NOMO-1 treated with DMSO at 0.1 percent for 48 hours (cell line): Measurements from ENCODE around the gene LDLRAD4.
"Not testable (repeated sequence)": the region's sequence is repeated elsewhere in the genome, so short reads cannot be mapped to it uniquely, and the experiment has no call there.

Source experiments
- DNase-seq: peaks from one replicate; lab custom pipeline; 2025; ENCODE audit not compliant: unreplicated experiment; lab: John Stamatoyannopoulos, UW

Gene LDLRAD4

GRCh38 chr18:13324880-13325279 is 106.3 kb downstream of the LDLRAD4 start:
- DNase-seq, result no peak

GRCh38 chr18:13328213-13328612 is 109.7 kb downstream of the LDLRAD4 start:
- no peak for DNase-seq

DNA sequence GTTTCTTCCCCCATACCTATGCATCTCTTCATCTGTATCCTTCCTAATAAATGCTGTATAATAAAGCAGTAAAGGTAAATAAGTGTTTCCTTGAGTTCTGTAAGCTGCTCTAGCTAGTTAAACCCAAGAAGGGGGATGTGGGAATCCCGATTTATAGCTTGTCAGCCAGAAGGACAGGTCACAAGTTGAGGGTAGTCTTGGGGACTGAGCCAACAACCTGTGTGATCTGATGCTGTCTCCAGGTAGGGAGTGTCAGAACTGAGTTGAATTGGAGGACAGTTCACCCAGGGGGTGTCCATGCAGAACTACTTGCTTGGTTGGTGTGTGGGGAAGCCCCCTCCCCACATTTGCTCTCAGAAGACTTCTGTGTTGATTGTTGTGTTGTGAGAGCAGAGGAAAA is 112.4 kb downstream of the LDLRAD4 start:
- no peak for DNase-seq

- DNase-seq, result no peak
Observed at GRCh38 chr18:13331846-13332245, 113.3 kb downstream of the LDLRAD4 start.

DNA sequence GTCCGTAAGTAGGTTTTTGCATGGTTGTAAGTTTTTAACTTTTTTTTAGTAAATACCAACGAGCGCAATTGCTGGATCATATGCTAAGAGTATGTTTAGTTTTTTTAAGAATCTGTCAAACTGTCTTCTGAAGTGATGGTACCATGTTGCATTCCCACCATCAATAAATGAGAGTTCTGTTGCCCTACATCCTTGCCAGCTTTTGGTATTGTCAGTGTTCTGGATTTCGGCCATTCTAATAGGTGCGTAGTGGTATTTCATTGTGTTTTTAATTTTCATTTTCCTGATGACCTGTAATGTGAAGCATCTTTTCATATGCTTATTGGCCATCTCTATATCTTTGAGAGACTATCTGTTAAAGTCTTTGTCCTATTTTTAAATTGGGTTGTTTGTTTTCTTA is 114.3 kb downstream of the LDLRAD4 start:
- no peak for DNase-seq

GRCh38 chr18:13335903-13336302 is 117.3 kb downstream of the LDLRAD4 start:
- DNase-seq, result no peak

DNA sequence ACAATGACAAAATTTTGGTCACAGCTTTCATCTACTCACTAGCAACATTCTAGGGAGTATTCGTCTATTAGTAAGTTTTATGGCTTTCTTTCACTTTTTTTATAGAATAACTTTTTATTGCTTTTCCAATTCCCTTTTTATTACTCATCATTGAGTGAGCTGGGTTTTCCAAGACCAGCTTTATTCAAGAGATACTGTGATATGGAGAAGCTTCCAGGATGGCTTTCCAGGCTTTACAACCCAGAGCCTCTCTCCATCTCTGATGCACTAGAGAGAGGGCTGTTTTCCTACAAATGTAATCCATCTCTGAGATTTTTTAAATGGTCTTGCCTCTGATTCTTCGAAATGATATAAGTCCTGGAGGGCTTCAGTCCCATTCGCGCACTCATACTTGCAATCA is 118.3 kb downstream of the LDLRAD4 start:
- DNase-seq, result no peak

DNA sequence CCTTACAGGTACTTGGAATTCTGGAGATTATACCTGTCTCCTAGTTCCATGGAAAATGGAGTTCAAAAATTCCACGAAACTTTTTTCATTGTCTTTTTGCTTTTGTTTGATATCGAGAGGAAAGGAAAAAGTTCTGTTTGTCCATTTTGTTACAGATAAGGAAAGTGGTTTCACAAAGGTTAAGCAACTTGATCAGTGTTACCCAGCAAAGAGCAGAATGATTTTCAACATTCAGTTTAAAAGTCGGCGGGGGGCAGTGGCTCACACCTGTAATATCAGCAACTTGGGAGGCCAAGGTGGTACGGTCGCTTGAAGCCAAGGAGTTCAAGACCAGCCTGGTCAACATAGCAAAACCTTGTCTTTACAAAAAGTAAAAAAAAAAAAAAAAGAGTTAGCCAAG is 118.8 kb downstream of the LDLRAD4 start:
- no peak for DNase-seq

GRCh38 chr18:13338318-13338717 is 119.8 kb downstream of the LDLRAD4 start:
- no peak for DNase-seq

GRCh38 chr18:13339653-13340052 is 121.1 kb downstream of the LDLRAD4 start:
- no peak for DNase-seq

DNA sequence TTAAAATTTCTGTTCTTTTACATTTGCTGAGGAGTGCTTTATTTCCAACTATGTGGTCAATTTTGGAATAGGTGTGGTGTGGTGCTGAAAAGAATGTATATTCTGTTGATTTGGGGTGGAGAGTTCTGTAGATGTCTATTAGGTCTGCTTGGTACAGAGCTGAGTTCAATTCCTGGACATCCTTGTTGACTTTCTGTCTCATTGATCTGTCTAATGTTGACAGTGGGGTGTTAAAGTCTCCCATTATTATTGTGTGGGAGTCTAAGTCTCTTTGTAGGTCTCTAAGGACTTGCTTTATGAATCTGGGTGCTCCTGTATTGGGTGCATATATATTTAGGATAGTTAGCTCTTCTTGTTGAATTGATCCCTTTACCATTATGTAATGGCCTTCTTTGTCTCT is 127.9 kb downstream of the LDLRAD4 start:
- not testable (repeated sequence) for DNase-seq

DNA sequence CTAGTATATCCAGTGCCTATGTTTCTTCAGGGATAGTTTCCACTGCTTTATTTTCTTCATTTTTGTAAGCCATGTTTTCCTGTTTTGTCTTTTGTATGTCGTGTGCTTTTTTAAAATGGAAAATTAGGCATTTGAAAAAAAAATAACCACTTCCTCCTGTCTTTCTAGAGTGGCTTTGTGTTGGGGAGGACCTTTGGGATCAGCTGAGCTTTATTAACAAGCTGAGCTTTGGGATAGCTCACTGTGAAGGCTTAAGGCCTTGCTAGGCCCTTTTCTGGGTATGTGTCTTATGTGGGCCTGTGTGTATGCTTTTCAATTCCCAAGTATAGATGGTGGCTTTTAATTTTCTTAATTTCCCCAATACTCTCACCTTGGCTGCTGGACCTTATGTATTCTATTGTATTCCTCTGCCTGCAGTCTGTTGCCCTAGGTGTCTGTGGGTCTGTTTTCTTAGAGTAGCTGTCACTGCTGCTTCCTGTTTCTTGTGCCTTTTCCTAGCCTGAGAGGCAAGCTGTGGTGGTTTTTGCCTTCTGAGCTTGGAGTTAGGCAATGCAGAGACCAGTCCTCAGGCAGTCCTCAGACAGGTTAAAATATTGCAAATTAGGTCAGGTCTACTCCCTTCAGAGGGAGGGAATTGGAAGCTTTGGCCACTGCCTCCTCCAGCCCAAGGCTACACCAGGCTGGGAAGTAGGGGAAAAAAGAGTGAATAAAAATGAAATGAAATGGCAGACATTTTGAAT is 134.7 kb downstream of the LDLRAD4 start:
- DNase-seq, result peak; percentile 88

DNA sequence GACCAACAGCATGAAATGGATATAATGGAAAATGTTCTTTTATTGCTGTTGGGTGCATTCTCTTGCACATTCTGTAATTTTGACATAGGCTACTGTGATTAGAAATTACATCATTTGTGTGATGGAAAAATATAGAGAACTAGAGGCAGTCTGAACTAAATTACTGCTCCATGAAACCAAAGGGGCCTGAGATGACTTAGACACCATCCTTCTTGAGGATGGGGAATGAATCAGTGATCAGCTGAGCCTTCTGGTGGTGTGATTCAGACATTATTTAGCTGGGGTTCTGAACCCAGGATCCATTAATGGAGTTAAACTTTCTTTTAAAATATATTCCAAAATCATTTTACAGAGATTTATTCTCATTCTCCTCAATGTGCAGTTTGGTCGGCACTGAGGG is 135.8 kb downstream of the LDLRAD4 start:
- no peak for DNase-seq

- no peak for DNase-seq
Observed at GRCh38 chr18:13356032-13356431, 137.5 kb downstream of the LDLRAD4 start.

DNA sequence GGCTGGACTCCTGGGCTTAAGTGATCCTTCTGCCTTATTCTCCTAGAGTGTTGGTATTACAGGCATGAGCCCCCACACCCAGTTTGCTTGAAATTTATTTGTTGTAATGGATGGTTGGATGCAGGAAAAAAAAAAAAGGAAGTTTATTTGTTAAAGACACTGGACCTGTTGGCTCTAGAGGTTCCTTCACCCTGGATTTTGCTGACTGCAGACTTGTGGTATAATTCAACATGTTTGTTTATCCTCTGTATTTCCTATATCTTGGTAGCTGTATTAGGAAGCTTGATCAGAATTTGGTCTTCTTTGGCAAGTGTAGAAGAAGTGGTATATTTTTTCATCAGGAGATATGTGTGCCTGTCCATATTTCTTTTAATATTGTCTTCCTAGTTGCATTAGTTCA is 138.7 kb downstream of the LDLRAD4 start:
- DNase-seq, result no peak

- peak; percentile 89 for DNase-seq
Observed at GRCh38 chr18:13359210-13359609, 140.7 kb downstream of the LDLRAD4 start.

- DNase-seq, result no peak
Observed at GRCh38 chr18:13361431-13361830, 142.9 kb downstream of the LDLRAD4 start.

DNA sequence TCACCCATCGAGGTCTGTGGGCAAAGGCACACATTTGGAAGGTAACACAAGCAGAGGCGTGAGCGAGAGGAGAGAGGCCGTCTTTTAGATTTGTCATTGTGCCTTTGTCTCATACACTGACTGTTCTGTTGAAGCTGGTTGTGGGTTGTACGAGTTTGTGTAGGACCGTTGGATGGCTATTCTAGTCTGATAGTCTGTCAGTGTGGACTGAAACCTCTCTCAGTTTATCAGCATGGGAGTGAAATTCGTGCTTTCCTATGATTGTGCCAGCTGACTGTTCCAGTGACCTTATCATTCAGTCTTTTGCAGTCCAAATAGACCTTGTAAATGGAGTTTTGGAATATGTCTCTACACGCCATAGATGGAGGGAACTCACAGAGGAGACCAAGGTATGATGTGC is 143.5 kb downstream of the LDLRAD4 start:
- no peak for DNase-seq

GRCh38 chr18:13362607-13363006 is 144.0 kb downstream of the LDLRAD4 start:
- peak; percentile 84 for DNase-seq

- no peak for DNase-seq
Observed at GRCh38 chr18:13363359-13363758, 144.8 kb downstream of the LDLRAD4 start.

DNA sequence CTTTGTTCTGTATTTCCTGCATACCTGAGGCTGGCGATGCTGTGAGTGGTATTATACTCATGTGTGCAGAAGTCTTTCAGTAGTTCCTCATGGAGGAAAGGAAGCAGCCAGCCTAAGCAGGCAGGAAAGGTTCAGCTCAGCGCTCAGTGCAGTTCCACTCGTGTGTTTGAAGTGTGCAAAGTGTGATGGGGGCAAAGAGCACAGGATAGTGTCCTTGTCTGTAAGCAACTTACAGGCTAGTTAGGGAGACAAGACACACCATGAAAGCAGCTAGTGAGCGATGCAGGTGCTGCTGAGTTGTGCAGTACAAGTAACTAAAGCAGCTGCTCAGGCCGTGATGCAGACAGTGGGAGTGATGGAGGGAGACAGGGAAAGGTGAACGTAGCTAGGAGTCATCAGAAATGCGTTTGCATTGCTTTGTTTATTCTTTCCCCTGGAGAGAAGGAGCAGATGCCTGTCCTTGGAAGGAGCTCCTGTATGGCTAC is 146.2 kb downstream of the LDLRAD4 start:
- DNase-seq, result no peak

- no peak for DNase-seq
Observed at GRCh38 chr18:13366131-13366530, 147.6 kb downstream of the LDLRAD4 start.

- DNase-seq, result no peak
Observed at GRCh38 chr18:13366541-13366940, 148.0 kb downstream of the LDLRAD4 start.
